ENCODE data around the gene GPR143.

Gene GPR143

DNA sequence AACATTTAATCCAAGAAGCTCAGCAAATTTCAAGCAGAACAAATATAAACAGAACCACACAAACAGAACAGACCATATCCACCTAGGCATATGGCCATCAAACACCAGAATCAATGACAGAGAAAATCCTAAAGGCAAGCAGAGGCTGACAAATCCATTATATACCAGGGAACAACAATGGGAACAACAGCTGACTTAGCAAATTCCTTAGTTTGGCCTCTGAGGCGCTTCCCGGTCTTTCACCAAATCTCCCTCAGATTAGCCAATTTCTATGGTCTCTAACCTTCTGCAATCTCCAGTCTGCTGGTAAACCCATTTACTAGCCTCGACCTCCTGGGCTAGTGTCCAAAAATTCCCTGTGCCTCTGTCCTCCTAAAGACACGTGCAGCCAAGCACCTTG, 59.2 kb downstream of the GPR143 start:
- no peak for DNase-seq

DNA sequence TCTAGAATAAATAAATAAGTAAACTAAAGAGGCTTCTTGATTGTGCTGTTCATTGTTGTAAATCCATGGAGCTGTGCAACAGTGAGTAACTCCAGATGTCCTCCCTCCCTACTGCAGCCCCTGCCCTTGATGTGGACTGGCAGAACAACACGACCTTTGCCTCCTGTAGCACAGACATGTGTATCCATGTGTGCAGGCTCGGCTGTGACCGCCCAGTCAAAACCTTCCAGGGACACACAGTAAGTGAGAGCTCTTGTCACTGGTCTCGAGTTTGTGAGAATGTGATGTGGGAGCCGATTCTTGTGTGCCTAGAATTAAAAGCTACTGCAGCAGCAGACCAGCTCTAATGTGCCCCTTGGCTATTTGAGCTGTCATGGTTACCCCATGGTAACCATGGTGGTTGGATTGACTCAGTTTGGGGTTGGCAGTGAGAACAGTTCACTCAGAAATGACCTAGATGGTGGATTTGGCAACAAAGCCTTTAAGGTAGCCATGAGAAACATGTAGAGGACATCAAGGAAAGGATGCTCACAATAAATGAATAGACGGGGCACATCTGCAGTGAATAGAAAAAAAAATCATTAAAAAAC, 60.7 kb downstream of the GPR143 start:
- DNase-seq = no peak

DNA sequence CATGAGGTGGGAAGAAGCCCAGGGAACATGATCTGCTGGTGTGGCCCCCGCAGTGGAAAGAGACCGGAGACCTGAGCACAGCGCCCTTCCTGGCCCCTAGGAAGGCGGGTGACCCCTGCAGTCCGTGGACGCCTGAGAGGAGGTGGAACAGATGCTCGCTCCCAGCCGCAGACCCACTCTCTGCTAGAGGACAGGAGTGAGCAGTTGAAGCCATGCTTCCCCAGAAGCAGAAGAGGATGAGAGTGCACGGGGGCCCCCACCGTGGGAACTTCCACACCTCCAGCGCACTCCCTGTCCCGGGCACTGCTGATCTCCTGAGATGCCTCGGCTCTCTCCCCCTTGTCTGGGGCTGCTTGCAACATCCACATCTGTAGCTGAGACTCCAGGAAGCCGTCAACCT, 62.2 kb downstream of the GPR143 start:
- no peak for DNase-seq

DNA sequence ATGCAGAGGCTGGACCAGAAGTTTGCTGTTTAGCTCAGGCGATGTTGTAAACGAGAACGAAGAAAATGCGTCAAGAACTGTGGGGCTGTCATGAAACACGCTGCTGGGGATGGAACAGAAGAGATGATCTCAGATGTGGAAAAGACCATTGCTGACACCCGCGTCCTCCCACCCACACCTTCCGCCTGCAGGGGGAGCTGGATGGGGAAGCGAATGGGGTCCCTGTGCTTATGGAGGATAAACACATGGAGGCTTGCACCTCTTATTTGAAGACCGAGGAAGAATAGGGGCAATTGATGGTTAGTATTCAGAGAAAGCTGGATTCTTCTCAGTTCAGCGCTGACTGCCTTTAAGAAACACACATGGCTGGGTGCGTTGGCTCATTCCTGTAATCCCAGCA, 63.9 kb downstream of the GPR143 start:
- no peak for DNase-seq

DNA sequence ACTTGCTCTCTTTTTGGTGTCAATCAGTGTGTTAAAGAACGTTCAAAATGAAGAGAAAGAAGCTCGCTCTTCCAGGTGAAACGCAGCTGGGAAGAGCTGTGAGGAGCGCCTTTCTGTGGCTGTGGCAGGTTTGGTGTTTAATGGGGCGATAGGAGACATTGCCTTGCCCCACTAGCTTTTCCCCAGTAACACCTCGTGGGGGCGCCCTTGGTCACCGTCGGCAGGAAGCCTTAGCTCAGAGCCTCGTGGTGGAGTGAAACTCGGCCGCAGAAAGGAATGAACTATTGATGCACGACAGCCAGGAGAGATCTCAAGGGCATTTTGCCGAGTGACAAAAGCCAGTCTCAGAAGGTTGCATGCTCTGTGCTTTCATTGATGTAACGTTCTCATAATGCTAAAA, 65.1 kb downstream of the GPR143 start:
- no peak for DNase-seq

DNA sequence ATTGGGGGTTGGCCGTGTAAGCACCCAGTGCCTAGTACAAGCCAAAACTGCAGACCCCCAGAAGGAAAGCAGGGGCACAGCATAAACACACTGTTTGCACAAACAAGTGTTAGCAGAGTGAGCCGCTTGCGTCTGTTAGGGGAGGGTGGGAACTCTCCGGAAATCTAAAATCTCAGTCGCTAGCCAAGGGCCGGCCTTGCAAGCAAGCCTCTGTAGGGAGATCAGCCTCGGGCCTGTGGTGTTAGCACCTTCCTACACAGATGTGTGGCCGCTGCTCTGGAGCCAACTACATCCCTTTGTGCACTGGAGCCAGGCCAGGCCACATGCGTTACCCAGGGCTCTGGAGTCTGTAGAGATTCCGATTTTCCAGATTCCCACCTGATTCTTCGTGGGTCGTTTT, 67.1 kb downstream of the GPR143 start:
- no peak for DNase-seq

DNA sequence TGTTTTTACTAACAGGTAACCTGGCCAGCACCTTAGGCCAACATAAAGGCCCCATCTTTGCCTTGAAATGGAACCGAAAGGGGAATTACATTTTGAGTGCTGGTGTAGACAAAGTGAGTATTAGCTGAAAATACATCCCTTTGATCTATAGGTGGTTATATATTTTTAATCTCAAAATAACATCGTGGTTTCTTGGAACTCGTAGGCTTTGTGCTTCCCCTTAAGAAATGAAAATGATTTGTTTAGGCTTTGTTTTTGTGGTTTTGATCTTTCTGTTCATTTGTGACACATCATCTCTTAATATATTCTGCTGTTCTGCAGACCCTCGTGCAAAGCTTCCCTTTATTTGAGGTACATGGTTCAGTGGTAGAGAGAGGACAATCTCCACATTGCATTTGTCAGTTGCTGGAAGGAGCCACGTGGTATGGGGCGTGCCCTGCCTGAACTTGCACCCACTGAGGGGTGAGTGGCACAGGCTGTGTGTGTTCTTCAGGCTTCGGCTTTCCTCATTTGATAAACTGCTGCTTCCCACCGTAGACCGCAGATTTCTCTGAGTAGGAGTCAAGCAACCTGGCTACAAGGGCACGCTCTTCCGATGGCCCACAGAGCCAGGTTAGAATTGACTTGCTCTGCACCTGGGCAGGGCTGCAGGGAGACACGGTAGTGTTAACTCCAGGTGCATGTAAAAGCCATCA, 72.2 kb downstream of the GPR143 start:
- DNase-seq = peak; percentile 11

DNA sequence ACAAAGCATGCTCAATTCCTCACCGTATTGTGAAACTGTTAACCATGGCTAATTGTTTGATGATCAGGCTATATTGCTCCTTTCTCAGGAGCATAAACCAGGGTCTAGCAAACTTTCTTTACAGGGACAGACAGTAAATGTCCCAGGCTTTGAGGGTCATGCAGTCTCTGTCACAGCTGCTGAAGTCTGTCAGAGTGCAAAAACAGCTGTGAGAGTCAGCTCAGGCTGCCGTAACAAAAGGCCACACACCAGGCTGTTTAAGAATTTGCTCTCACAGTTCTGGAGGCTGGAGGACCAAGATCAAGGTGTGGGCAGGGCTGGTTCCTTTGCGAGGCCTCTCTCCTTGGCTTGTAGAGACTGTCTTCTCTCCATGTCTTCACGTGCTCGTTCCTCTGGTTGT, 75.6 kb downstream of the GPR143 start:
- no peak for DNase-seq

DNA sequence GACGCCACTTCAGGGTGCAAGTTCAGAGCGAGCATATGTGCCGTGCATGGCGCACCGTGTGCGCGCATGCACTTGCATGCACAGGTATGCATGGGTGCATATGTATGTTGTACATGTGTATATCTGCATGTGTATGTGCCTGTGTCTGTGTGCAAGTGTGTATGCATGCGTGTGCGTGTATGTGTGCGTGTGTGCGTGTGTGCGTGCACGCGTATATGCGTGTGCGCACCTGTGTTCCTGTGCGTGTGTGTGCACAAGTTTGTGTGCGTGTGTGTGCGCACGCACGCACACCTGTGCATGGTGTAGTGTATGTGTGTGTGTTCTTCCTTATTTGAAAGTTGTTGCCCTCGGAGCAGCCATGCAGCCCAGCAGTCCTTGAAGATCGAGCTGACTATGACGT, 76.8 kb downstream of the GPR143 start:
- DNase-seq = no peak

DNA sequence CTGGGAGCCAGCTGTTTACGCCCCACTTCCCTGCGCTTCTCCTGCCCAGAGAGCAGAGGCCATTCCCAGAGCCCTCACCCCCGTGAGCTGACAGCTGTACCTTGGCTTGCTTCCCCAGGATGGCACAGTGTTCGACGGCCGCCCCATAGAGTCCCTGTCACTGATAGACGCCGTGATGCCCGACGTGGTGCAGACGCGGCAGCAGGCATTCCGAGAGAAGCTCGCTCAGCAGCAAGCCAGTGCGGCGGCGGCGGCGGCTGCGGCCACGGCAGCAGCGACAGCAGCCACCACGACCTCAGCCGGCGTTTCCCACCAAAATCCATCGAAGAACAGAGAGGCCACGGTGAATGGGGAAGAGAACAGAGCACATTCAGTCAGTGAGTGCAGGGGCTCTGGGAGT, 77.7 kb downstream of the GPR143 start:
- no peak for DNase-seq

DNA sequence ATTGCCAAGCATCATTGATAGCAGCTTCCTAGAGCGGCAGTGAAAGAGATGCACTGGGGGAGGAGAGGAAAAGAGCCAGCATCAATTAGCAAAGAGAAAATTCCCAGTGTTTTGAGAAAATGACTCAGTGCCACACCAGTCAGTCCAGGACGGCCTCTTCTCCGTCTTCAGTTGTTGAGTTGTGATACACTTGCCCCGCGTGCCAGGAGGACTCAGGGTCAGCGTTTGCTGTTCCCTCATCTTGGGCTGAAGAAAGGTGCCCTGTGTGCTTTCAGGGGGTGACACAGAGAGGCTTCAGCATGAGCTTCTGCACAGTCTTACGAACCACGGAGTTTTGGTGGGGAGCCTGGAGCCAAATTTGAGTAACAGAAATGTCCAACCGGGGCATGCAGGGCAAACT, 82.3 kb downstream of the GPR143 start:
- DNase-seq = no peak

DNA sequence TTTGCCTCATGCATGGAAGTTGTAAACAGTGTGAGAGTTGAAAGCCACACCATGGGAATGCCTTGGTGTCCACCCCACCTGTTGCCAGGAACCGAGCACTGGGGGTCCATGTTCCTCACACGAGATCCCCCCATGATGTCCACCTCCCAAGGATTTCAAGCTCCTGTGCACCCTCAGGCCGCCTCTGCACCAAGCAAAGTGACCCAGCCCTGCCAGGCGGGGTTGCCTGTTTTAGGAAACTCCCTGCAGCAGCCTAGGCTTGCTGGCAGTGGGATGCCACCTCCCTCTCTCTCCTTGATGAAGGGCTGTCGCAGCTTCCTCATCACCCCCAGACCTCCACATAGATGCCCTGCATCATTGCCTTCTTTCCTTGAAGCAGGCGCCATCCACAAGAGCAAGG, 82.8 kb downstream of the GPR143 start:
- no peak for DNase-seq

DNA sequence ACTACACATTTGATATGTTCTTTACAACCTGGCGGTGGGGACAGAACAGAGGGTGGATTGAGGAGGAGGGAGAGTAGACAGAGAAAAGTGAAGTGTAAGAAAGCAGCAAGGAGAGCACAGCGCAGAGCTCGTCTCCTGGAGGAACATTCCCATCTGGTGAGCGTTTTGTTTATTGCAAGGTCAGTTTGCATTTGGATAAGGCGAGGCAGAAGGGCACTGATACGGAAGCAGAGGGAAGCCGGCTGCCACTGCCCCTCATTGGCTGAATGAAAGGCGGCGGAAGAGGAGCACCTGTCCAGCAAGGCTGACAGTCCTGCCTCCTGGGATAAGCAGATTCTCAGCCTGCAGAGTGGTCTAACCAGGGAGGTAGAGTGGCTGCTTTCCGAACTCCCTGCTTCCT, 83.2 kb downstream of the GPR143 start:
- DNase-seq = no peak

DNA sequence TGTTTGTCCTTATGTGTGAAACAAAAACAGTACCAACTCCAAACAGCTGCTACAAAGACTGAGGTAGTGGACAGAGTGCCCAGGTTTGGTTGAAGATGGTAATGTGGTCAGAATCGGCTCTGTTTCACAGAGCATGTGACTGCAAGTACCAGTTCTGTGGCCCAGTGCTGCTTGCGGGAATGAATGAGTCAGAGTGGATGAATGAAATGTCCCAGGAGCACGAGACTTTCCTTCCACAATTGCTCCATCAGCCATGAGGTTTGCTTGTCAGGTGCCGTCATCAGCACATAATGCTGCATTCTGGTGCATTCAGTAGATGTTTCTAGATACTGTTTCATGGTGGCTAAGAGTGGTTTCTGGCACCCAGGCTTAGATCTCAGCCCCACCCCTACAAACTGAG, 84.2 kb downstream of the GPR143 start:
- DNase-seq = no peak

DNA sequence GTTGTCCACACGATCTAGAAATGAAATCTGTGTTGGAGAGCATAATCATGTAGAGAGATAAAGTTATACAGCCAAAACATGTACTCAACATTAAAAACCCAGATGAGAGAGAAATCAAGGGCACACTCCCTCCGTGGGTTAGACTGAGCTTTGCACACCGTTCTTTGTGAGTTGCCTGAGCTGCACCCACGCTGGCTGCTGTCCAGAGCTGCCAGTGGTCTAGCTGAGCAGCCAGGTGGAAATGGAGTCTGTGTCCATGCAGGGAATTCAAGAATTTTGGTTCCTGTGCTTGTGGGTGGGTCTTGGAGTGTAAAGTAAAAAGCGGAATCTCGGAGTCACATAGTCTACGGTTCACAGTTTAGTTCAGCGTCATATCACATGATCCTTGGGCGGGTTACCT, 84.6 kb downstream of the GPR143 start:
- no peak for DNase-seq

DNA sequence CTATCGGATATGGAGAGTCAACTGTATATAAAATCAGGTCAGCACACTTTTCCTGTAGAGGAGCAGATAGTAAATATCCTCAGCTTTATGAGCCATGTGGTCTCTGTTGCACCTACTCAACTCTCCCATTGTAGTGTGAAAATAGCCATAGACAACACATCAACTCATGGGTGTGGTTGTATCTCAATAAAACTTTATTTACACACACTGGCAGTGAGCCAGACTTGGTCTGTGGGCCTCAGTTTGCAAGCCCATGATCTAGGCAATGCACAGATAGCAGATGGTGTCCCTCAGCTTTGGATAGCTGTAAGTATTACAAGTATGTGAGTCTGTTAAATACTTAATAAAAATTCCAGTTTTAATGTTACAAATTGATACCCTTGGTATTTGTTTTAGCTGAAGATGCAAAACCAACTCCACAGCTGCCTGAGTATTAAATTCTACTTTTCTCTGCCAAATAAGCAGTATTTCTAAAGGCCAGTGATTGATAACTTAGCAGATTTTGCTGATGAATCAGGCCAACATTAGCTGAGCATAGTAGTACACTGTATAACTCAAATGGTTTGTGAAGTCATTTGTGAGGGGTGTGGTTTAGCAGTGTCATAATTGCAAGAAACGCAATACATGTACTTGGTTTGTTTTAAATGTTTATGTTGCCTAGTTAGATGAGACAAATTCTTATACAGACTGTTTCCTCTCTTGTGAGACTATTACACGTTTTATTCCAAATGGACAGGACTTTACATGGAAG, 87.3 kb downstream of the GPR143 start:
- DNase-seq = no peak

DNA sequence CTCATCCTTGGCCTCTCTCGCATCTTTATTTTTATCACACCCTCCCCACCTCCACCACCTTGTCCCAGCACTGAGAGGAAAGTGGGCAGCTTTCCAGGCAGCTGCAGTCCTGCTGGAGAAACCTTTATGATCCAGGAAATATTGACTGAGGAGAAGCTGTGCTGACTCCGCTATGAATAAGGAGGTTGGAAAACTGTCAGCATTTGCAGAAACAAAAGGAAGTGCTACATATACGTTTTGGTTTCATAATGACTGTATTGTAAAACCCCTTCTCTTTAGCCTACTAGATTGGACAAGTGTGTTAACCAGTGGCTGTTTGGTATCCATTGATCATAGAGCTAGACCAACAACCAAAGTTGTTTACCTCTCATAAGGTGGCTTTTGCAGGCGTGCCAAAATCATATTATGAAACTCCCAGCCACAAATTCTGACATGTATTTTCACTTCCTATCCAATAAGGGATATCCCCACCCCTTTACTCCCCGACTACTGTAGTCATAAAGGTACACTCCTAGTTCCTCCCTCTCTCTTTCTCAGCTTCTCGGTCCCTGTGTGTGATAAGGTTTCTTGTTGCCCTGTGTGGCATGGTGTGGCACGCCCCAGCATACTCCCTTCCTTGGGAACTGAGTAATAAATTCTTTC, 88.4 kb downstream of the GPR143 start:
- peak; percentile 24 for DNase-seq

DNA sequence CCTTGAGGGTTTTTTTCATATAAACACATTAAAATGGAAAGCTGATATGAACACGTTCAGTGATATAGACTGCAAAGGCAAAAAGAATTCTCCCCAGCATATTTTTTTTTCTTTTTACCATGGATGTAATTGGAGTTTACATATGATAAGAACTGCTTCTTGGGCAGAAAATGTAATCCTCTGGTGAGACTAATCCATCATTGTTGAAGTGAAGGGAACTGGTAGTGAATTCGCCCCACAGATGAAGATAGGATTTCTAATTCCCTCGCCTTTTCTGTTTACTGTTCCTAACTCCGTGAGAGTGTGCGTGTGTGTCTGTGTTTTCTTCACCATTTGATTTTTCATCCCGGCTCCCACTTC, 88.9 kb downstream of the GPR143 start:
- no peak for DNase-seq

DNA sequence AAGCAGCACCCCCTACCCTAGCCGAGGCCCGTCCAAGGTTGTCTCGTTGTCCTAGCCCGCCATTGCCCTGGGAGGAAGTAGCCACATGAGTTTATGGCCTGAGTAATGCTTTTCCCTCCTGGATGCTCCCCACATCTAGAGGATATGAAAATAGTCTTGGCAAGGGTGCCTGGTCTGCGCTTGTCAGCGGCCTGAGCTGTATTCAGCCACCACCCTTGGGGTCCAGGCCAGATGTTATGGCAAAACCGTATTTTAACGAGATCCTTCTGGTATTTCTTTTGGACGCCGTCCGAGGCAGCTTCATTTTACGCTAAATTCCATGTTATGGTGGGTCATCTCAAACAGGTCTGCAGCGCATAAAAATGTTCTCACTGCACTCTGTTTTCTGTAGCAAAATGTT, 89.3 kb downstream of the GPR143 start:
- no peak for DNase-seq
